DND-41 (cell line): Measurements from ENCODE around the gene RMND1.
A peak's percentile ranks its signal among the peaks of the same experiment; 100 is the strongest.

Experiments
- ATAC-seq: fragments of 200-7000 bp; cut with Tn5 transposase; 3 replicates; pipeline ENCODE4 v1.9.1; 2021; ENCODE audit warnings: low read depth; ENCODE audit not compliant: insufficient read depth
- DNase-seq: peaks from one replicate; pipeline ENCODE4 v3.0.0-alpha.2; 2020
- H2AFZ ChIP-seq: 2 replicates; pipeline ENCODE4 v1.6.0; 2012; ENCODE audit warnings: low read depth, low read length
- H3K27ac ChIP-seq: 2 replicates; pipeline ENCODE4 v1.5.1; 2012; ENCODE audit warnings: low read length, inconsistent platforms
- H3K27me3 ChIP-seq: fragments of 200-600 bp; sonication (generic); 2 replicates; pipeline ENCODE4 v1.6.0; 2012; ENCODE audit warnings: low read length, mild to moderate bottlenecking, inconsistent platforms; ENCODE audit not compliant: insufficient read depth, poor library complexity
- H3K36me3 ChIP-seq: 2 replicates; pipeline ENCODE4 v1.5.1; 2012; ENCODE audit warnings: low read length, inconsistent platforms; ENCODE audit not compliant: insufficient read depth
- H3K4me1 ChIP-seq: 2 replicates; pipeline ENCODE4 v1.5.1; 2012; ENCODE audit warnings: mild to moderate bottlenecking, low read length; ENCODE audit not compliant: insufficient read depth
- H3K4me2 ChIP-seq: 2 replicates; pipeline ENCODE4 v1.6.0; 2012; ENCODE audit warnings: mild to moderate bottlenecking, moderate library complexity, low read length, inconsistent platforms; ENCODE audit not compliant: insufficient read depth
- H3K4me3 ChIP-seq, 2 experiments: fragments of 200-600 bp in 1 of 2; shearing (Covaris generic) in 1 of 2; 2 replicates each; pipeline ENCODE4 v1.5.1; 2012 to 2016; ENCODE audit warnings: inconsistent platforms in 2 of 2, low read length in 2 of 2, mild to moderate bottlenecking in 2 of 2, low read depth in 1 of 2, moderate library complexity in 1 of 2
- H3K79me2 ChIP-seq: 2 replicates; pipeline ENCODE4 v1.6.0; 2012; ENCODE audit warnings: low read length, inconsistent platforms; ENCODE audit not compliant: insufficient read depth
- H3K9ac ChIP-seq: 2 replicates; pipeline ENCODE4 v1.6.0; 2012; ENCODE audit warnings: low read depth, mild to moderate bottlenecking, inconsistent platforms, low read length, moderate library complexity
- H3K9me3 ChIP-seq: 2 replicates; pipeline ENCODE4 v1.5.1; 2012; ENCODE audit warnings: low read length, moderate library complexity, mild to moderate bottlenecking, inconsistent platforms; ENCODE audit not compliant: insufficient read depth, severe bottlenecking
- H4K20me1 ChIP-seq: 2 replicates; pipeline ENCODE4 v1.6.0; 2012; ENCODE audit warnings: low read length; ENCODE audit not compliant: insufficient read depth
- EZH2 ChIP-seq: IDR thresholded peaks from 3 replicates; pipeline ENCODE4 v1.6.1; 2012; ENCODE audit warnings: borderline replicate concordance, low read depth, mild to moderate bottlenecking, moderate library complexity, low read length, inconsistent platforms; ENCODE audit not compliant: severe bottlenecking
- TF ChIP-seq, protein P1 (sequence below): IDR thresholded peaks from 2 replicates; pipeline ENCODE4 v1.5.1; 2012; ENCODE audit warnings: borderline replicate concordance, low read length, moderate library complexity, mild to moderate bottlenecking; ENCODE audit not compliant: poor library complexity, severe bottlenecking; ENCODE audit errors: extremely low read depth

The RMND1 gene

DNA sequence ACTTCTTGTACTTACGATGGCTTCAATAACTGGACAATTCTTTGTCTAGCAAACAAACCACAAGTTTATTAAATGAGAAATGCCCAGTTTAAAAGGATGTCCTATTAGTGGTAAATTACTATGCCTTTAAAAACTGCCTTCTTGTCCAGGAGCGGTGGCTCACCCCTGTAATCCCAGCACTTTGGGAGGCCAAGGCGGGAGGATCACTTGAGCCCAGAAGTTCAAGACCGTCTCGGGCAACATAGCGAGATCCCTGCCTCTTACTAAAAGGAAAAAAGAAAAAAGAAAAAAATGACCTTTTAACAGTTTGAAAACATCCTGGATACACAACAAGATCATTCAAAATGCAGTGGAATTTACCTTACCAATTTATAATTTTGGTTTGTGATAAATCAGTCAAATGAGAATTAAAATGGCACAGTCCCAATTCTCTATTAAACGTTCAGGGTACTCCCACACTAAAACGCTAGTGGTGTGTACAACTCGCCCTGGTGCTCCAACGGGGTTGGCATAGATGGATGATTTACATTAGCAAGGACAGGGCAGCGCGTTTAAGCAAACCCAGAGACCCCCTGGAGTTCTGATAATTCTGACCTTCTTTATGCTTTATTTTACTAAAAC is 62.8 kb downstream of the RMND1 start:
- Histone ChIP-seq H3K36me3 (peaks cover 21% of the 10 kb centered on the region), H3K9ac (peak overlapping the region; percentile 100), H3K27ac (peak overlapping the region; percentile 98), H4K20me1 (peaks cover 43% of the 10 kb centered on the region), H3K4me3 (peak overlapping the region; percentile 52 to 82), H3K9me3 (no peaks in the 10 kb centered on the region), H3K27me3 (no peaks in the 10 kb centered on the region), H3K4me1 (peaks cover 43% of the 10 kb centered on the region), H2AFZ (peak overlapping the region; percentile 82), H3K4me2 (peak overlapping the region; percentile 75), H3K79me2 (peaks cover 88% of the 10 kb centered on the region)
- TF ChIP-seq, protein P1, sequence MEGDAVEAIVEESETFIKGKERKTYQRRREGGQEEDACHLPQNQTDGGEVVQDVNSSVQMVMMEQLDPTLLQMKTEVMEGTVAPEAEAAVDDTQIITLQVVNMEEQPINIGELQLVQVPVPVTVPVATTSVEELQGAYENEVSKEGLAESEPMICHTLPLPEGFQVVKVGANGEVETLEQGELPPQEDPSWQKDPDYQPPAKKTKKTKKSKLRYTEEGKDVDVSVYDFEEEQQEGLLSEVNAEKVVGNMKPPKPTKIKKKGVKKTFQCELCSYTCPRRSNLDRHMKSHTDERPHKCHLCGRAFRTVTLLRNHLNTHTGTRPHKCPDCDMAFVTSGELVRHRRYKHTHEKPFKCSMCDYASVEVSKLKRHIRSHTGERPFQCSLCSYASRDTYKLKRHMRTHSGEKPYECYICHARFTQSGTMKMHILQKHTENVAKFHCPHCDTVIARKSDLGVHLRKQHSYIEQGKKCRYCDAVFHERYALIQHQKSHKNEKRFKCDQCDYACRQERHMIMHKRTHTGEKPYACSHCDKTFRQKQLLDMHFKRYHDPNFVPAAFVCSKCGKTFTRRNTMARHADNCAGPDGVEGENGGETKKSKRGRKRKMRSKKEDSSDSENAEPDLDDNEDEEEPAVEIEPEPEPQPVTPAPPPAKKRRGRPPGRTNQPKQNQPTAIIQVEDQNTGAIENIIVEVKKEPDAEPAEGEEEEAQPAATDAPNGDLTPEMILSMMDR: no peak
- TF ChIP-seq EZH2: no peak
- ATAC-seq (no peak), DNase-seq (no peak)

- Histone ChIP-seq H3K79me2 (peaks cover 88% of the 10 kb centered on the region), H3K27me3 (no peaks in the 10 kb centered on the region), H3K4me1 (peaks cover 35% of the 10 kb centered on the region), H4K20me1 (peaks cover 42% of the 10 kb centered on the region), H3K4me3 (peak overlapping the region in 1 of 2 experiments; percentile 82; a peak in 1 of 4 replicates), H3K4me2 (peak overlapping the region; percentile 75; the same call in 1 of the 2 replicates), H3K27ac (peak overlapping the region; percentile 47; the same call in 1 of the 2 replicates), H3K9ac (peak overlapping the region; percentile 100), H2AFZ (no peak overlapping the region), H3K36me3 (peaks cover 19% of the 10 kb centered on the region), H3K9me3 (no peaks in the 10 kb centered on the region)
- ATAC-seq (no peak), DNase-seq (no peak)
- TF ChIP-seq EZH2: no peak
- TF ChIP-seq, protein P1: no peak
Observed at GRCh38 chr6:151388236-151388635, 63.7 kb downstream of the RMND1 start.

- peaks cover 19% of the 10 kb centered on the region for H3K36me3 ChIP-seq
- H3K4me2 ChIP-seq: no peak overlapping the region
- no peaks in the 10 kb centered on the region for H3K9me3 ChIP-seq
- ATAC-seq: no peak
- no peak overlapping the region for H3K9ac ChIP-seq
- no peak overlapping the region for H3K4me3 ChIP-seq
- H3K27me3 ChIP-seq: no peaks in the 10 kb centered on the region
- H3K27ac ChIP-seq: no peak overlapping the region
- peaks cover 34% of the 10 kb centered on the region; the same call in 1 of the 2 replicates for H4K20me1 ChIP-seq
- H2AFZ ChIP-seq: no peak overlapping the region
- no peak for DNase-seq
- H3K79me2 ChIP-seq: peaks cover 84% of the 10 kb centered on the region
- H3K4me1 ChIP-seq: peaks cover 26% of the 10 kb centered on the region
- TF ChIP-seq, protein P1: no peak
- no peak for TF ChIP-seq EZH2
Observed at GRCh38 chr6:151387175-151387970, 64.6 kb downstream of the RMND1 start.
